ENCODE measurements around the gene NBPF12.
"Not testable (repeated sequence)": the region's sequence is repeated elsewhere in the genome, so short reads cannot be mapped to it uniquely, and the experiment has no call there.

GRCh38 chr1:146938242-146938902 lies at the start of gene NBPF12:
- TF ChIP-seq CTCF (conservative IDR thresholded peaks at IDR 0.05; ENCODE audit: low read depth, low read length); EZH2 (IDR thresholded peaks at IDR 0.05; ENCODE audit: borderline replicate concordance, low read depth, low read length, poor library complexity, severe bottlenecking): not testable (repeated sequence)

Measured in A673 (cell line).